KG1 (cell line): ENCODE measurements around the gene GSTO2.

Experiments used
- DNase-seq: peaks from one replicate; lab custom pipeline; 2025; lab: John Stamatoyannopoulos, UW

Gene GSTO2

DNA sequence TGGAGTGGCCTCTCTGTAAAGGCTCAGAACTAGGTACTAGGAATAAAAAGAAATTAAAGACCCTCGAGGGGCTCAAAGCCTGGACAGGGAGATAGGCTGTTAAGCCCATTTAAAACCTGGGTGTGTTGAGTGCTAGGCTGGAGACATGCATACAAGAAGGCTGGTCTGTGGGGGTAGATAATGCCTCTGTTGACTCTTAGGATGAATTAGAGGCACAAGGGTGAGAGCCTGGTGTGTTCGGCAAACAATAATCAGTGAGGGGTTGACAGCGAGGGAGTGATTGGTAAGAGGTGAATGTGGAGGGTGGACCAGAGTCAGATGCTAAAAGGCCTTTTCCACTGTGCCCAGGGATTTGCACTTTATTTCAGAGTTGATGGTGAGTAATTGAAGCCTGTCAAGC is 12.7 kb downstream of the GSTO2 start:
- no peak for DNase-seq

DNA sequence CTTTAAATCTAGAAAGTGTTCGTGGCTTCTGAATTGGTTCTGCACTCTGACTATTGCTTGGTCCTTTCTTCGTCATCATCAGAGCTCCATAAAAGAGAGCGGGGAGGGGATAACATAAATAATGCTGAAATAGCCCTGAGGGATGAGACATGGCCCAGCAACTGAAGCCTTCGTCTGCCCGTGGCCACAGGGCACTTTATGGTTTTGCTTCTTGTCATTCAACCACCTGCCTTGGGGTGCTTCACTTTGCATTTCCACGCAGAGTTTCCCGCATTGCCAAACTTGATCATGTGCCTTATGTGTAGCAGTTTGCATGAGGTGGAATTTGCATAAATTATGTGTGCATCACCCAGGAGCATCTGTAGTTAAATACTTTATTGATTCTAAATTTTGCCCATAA is 15.9 kb downstream of the GSTO2 start:
- no peak for DNase-seq

DNA sequence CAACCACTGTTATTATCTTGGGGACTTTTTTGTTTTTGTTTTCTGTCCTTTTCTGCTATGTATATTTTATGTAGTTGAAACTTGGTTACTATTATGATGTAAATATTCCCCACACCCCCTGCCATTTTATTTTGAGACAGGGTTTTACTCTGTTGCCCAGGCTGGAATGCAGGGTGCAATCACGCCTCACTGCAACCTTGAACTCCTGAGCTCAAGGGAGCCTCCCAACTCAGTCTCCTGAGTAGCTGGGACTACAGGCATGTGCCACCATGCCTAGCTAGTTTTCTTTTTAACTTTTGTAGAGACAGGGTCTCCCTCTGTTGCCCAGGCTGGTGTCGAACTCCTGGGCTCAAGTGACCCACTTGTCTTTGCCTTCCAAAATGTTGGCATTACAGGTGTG is 18.0 kb downstream of the GSTO2 start:
- DNase-seq: no peak

DNA sequence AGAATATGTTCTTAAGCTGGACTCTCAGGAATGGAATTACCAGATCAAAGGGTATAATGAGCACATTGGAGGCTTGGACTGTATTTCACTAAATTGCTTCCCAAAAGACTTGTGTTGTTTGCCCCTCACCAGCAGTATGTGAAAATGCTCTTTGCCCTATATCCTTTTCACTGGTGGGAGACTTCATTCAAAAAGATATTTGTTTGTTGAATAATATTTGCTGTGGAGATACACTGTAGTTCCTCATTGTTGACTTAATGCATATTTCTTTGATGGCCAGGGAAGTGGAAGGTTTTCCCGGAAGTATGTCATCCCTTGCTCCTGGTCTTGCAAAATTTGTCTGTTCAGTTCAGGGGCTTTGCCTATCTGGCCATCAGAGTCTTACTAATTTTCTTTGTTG is 19.4 kb downstream of the GSTO2 start:
- no peak for DNase-seq

DNA sequence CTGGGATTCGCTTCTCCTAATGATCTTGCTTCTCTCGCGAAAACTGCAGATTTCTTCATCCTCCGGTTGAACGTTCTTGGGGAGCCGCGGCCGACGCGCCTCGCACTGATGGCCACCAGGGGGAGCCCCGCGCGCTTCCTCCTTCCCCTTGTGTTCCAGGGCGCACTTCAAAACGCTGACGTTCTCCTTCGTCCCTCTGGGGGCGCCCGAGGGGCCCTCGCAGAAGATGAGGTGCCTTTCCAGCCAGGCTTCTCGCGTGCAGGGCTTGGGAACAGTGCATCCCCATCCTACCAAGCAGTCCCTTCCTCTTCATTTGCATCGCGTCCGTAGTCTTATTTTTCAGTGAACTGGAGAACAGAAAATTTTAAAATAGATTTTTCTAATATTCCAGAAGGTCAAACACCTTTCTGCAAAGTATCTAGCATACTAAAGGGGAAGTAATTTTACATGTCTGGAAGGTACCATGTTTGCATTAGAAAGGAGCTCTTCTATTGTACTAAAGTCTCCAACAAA is 22.5 kb downstream of the GSTO2 start:
- peak; percentile 83 for DNase-seq

DNA sequence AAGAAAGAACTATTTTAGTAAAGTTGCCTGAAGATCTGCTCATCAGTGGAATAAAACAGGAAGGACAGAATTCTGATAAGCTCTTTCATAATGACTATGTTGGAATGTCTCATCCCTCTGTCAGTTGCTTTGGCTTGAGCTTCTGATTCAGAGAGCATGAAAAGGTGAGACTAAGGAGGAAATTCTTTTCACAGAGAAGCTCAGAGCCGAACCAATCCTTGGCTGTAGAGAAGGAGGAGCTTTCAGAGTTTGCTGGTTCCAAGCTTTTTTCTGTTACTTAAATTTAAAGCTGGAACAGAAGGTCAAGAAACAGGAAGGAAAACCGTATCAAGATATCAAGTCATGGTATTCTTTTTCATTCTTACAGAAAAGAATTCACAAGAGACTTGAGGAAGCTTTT is 24.0 kb downstream of the GSTO2 start:
- DNase-seq: no peak

DNA sequence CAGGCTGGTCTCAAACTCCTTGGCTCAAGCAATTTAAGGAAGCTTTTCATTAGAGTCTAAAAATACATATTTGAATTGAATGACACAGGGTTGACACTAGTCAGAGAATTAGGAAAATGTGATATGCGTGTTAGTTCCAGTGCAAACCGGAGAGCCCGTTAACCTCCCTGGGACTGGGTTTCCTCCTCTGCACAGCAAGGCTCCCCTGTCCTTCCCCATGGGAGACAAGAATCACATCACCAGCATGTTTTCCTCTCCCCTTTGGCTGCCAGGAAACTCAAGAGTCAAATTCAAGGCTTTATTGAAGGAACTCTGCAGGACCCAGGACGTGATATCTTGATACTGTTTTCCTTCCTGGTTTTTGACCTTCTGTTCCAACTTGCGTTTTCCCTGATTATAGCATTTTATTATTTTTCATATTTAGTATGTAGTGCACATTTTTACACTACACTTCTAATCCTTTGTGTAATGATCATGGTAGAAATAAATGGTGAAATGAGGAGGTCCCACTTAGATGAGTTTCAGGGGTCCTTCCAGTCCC is 24.9 kb downstream of the GSTO2 start:
- no peak for DNase-seq

DNA sequence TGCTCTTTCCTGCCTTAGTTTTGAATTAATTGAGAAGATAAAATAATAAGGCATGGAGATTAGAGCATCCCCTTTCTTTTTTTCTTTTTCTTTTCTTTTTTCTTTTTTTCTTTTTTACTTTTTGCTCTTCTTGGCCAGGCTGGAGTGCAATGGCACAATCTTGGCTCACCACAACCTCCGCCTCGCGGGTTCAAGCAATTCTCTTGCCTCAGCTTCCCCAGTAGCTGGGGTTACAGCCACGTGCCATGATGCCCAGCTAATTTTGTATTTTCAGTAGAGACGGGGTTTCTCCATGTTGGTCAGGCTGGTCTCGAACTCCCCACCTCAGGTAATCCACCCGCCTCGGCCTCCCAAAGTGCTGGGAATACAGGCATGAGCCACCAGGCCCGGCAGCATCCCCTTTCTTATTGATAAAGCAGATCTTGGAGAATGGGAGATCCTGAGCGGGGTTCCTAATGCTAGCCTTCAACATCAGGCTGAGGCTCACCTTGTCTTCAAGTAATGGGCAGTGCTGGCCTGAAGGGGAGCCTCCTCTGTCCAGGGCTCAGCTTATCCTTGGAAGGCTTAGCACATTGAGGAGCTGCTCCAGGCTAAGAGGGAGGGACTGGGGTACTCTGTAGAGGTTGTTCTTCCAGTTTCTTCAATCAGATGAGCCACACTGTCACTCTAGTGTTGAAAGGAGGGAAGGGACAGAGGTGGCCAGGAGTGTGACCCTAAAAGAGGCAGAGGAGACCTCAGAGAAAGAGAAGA is 27.9 kb downstream of the GSTO2 start:
- no peak for DNase-seq

DNA sequence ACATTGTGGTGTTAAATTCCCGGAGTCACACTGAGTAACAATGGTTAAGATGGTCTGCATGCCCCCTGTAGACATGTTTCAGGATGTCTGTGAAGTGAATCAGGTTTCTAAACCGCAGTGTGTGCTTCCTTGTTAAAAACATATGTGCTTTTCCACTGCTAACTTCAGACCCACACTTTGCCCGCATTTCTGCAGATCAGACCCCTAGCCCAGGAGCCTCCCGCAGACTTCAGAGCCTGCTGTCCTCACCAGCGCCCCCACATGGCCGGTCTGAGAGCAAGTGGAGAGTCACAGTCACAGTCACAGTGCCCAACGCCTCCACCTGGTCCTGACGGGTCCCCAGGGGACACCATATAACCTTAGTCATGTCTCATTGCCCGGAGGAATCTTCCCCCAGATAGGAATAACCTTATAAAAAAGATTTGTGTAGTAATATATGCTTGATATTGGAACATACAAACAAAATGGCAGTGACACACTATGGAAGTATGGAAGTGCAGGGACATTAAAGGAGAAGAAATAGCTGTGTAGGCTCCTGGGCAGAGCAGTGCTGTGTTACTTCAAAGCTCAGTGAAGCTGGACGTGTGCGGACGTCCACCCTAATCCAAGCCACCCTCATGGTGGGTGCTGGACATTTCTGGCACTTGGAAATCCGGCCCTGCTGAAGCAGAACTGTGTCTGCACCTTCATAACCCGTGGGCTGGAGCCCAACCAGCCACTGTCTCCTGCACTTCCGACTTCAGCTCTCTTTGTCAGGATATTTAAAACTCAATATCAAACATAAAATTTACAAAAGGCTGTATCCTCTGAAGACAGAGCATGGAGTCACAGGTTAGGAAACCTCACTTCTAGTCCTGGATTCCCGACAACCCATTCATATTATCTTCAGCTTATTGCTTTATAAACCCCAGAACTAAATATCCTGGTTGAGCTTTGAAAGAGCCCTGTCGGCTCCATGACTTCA is 29.0 kb downstream of the GSTO2 start:
- DNase-seq: no peak

DNA sequence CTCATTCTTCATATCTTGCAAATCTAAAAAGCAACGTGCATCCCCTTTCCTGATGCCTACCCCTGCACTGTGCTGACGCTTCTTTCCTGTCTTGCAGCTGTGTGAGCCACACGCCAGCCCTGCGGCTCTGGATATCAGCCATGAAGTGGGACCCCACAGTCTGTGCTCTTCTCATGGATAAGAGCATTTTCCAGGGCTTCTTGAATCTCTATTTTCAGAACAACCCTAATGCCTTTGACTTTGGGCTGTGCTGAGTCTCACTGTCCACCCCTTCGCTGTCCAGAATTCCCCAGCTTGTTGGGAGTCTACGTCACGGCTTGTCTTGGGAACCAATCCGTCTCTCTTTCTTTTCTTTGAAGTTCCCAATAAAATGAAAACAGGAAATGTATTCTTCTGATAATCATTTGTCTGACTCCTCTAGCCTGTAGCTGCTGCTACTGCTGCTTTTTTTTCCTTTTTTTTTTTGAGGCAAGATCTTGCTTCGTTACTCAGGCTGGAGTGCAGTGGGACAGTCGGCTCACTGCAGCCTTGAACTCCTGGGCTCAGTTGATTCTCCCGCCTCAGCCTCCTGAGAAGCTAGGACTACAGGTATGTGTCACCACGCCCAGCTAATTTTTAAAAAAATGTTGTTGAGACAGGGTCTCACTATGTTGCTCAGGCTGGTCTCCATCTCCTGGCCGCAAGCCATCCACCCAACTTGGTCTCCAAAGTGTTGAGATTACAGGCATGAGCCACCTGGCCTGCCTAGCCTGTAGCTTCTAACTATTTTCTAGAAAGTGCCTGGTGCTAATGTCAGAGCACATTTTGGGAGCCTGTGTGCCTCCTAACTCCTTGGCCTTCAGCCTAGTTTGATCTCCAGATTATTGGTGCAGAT is 30.3 kb downstream of the GSTO2 start:
- no peak for DNase-seq

DNA sequence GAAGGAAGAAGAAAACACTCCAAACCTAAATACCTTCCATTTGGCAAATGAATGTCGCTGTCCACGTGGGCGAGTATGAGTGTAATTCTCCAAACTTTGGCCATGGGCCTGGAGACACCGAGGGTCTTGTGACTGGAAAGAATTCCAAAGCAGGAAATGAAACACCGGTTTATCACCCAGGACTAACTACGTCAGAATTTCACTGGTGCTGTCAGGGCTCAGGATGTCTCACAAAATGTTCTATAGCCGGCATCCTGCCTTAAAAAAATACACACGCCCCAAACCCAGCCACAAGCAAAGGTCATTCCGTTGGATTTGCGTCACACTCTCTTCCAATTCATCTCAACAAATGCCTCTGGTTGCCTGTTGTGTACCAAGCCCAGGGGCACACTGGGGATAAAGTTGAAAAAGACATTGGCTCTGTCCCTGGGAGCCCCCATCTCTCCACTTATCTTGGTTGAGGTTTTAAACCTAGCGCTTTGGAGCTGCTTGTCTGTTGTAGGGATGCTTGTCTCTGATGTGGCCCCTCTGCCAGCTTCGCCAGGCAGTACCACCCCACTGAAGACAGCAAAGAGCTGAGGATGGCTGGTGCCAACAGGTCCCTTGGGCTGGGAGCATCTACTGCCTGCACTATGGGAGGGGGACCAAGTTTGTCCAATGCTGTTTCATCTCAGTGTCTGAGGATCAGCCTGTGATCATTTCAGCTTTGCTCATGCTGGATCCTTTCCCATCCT is 31.2 kb downstream of the GSTO2 start:
- no peak for DNase-seq

DNA sequence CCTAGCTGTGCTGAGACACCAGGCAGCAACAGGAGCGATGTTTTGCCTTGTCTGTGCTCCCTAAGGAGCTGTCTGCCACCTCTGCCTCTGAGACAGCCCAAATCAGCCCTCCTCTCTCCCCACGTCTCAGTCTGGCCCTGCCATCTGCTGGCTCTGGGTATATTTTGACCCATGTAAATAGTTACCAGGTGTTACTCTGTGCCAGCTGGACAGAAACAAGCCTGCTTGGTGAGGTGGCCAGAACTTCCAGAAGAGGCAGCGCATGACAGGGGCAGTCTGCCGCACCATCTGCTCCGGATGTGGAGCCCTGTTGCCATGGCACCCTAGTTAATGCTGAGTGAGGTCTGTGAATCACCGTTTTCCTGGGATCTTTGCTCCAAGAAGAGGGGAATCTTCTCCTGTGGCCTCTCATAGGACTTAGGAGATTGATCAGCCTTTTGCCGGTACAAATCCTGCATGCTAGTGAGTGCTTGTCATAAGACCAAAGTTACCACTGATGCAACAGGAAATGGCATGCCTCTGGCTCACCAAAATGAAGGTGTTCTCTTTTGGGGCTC is 31.8 kb downstream of the GSTO2 start:
- no peak for DNase-seq

DNA sequence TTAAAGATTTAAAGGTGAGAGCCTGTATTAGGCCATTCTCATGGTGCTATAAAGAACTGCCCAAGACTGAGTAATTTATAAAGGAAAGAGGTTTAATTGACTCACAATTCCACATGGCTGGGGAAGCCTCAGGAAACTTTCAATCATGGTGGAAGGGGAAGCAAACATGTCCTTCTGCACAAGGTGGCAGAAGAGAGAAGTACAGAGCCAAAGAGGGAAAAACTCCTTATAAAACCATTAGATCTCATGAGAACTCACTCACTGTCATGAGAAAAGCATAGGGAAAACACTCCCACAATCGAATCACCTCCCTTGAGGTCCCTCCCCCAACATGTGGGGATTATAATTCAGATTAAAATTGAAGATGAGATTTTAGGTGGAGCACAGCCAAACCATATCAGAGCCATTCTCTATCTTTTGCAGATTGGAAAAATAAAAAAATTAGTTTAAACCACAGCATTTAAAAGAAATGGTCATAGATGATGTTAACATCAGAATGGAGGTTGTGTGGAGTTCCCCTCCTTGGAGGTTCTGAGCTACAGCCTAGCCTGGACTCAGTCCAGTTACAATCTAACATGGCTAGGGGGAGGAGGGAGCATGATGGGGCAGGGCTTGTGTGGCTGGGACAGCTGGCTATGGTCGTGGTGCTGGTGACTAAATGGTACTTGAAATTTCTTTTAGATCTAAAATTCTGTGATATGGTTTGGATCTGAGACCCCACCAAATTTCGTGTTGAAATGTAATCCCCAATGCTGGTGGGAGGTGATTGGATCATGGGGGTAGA is 33.1 kb downstream of the GSTO2 start:
- no peak for DNase-seq

DNA sequence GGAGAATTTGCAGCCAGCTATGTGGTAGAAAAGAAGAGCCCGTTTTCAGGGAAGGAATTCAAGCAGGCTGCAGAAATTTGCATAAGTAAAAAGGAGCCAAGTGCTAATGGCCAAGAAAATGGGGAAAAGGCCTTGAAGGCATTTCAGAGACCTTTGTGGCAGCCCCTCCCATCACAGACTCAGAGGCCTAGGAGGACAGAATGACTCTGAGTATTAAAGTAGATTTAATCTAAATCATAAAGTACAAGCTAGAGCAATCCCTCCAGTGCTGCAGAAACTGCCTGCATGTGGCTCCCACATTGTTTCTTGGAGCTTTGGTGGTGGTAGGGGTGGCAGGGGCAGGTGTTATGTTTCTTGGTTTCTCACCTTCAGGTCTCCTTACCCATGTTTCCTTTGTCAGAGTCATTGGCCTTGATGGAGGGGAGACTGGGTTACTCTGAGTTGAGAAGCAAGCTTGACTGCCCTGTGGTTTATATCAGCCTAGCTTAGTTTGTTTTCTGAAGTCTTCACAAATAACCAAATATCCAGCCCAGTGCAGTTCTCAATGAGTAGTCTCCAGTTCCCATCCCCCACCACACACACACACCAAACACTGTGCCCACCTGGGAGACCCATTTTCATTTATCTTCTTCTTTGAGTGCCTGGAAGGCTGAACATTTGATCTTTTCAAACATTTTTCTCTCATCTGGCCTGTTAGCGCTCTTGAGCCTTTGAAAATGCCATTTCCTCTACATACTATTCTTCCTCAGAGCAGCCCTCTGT is 34.8 kb downstream of the GSTO2 start:
- no peak for DNase-seq

DNA sequence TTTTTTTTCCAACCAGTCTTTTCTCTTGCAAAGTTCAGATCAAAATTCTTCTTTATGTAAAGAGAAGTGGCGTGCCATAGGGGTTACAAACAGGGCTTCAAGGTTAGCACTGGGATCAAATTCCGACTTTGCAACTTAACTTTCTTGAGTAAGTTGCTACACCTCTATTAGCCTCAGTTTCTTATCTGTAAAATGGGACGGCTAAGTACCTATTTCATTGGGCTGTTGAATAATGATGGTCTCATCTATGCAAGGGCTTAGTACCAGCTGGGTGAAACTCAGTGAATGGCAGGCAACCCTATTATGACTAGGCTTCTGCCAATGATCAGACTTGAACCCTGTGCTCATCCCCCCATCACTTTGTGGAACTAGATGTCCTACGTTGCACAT is 35.4 kb downstream of the GSTO2 start:
- no peak for DNase-seq

DNA sequence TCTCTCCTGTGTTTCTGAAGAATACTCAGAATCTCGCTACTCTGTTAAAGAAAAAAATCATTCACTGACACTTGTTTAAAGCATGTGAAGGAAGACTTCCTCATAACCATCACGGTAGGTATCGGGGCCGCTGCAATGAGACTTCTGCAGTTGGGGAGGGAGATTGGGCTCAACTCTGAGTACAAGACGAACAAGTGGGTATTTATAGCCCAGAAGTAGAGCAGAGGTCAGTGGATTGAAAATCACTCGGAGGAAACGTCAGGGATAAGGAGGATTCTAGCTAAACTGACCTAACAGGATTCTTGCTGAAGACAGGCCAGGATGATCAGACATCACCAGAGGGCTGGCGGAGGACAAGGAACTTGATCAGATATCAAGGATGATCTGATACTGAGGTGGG is 35.9 kb downstream of the GSTO2 start:
- no peak for DNase-seq

DNA sequence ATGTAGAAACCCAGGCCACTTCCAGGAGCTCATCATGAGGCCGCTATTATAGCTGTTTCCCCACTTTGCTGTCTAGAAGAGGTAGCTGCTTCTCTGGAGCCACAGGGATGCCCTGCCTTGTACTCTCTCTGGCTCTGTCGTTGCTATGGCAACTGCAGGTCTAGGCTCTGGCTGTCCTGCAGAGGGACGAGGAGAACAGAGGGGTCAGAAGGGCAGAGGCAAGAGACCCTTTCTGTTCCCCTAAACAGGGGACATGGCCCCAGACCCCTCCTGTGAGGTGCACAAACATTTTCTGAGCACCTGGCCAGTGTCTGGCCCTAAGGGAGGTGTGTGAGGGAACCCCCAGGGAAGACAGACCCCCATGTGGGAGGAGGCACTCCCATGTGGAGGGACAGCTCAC is 37.9 kb downstream of the GSTO2 start:
- no peak for DNase-seq

DNA sequence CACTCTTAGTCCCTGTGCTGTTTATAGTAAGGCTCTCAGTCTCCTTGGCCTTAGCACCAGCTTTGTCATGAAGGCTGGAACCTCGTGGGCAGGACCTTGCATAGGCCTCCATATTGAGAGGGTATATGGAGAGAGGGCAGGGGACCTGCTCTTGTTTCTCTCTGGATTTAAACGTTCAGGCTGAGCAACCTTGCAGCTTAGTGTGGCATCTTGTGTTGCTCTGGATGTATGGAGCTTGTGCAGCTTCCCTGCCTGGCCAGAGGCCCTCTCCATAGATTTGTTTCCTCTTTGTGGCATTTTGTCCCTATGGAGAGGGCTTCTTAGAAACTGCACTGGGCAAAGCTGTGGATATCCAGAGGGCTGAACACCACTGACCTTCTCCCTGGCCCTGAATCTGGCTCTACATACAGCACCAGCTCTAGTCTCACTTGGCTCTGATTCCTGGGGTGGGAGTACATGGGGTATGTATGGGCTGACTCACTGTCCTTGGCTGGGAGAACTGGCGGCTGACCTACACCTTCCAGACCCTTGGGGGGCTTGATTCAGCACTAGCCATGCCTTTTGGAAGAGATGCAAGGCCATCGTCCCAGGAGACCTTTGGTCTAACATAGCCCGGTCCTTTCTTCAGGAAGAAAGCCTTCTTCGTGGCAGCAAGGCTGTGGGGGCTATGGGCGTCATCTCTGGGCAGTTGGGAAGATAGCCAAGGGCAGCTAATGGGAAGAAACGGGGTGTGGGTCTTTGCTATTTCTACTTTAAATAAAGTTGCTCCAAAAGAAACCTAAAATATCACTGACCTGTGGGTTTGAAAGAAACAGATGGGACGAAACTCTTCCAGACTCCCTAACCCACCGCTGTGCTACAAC is 38.8 kb downstream of the GSTO2 start:
- DNase-seq: no peak
